GM12873 (cell line): ENCODE measurements around the gene TMEM30A.

Experiments
- TF ChIP-seq, protein P1 (sequence below): IDR thresholded peaks from 2 replicates; pipeline ENCODE4 v1.5.1; 2012; ENCODE audit warnings: low read depth, mild to moderate bottlenecking, moderate library complexity, low read length, control low read depth; ENCODE audit not compliant: insufficient read depth; ENCODE audit errors: missing control alignments

Gene TMEM30A

DNA sequence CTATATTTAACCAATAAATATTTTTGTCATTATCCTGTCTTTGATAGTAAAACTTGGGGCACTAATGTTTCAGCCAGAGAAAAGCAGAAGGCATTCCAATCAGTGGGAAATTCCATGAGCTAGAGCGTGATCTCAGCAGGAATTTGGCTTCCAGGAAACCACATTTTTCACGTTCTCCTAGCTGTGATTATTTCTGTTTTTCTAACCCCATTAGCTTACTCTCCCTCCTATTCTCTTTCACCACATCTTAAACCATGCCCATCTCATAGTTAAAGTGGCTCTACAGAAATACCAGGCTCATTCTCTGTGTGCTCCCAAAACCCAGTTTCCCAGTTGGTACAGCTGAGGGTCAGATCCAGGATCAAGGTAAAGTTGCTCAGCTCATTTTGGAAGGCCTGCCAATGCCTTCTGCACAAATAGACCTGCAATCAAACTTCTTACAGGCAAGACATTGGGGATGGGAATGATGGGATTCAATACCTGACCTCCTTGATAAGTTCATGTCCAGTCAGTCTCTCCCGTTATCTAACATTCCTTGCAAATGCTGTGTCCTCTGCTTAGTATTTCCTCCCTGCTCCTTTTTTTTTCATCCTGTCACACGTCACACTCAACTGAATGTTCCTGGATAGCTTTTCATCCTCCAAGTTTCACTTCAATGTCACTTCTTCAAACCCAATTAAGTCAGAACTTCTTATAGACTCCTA, 33.1 kb upstream of the TMEM30A start:
- TF ChIP-seq, protein P1, sequence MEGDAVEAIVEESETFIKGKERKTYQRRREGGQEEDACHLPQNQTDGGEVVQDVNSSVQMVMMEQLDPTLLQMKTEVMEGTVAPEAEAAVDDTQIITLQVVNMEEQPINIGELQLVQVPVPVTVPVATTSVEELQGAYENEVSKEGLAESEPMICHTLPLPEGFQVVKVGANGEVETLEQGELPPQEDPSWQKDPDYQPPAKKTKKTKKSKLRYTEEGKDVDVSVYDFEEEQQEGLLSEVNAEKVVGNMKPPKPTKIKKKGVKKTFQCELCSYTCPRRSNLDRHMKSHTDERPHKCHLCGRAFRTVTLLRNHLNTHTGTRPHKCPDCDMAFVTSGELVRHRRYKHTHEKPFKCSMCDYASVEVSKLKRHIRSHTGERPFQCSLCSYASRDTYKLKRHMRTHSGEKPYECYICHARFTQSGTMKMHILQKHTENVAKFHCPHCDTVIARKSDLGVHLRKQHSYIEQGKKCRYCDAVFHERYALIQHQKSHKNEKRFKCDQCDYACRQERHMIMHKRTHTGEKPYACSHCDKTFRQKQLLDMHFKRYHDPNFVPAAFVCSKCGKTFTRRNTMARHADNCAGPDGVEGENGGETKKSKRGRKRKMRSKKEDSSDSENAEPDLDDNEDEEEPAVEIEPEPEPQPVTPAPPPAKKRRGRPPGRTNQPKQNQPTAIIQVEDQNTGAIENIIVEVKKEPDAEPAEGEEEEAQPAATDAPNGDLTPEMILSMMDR = no peak

- TF ChIP-seq, protein P1 = no peak
Measured at GRCh38 chr6:75315978-75316377, 31.4 kb upstream of the TMEM30A start.

GRCh38 chr6:75308250-75308988, 23.8 kb upstream of the TMEM30A start:
- TF ChIP-seq, protein P1 = no peak

GRCh38 chr6:75307364-75308004, 22.9 kb upstream of the TMEM30A start:
- TF ChIP-seq, protein P1 = no peak

- TF ChIP-seq, protein P1 = no peak
Measured at GRCh38 chr6:75306064-75306463, 21.5 kb upstream of the TMEM30A start.

- TF ChIP-seq, protein P1 = no peak
Measured at GRCh38 chr6:75305573-75305972, 21.0 kb upstream of the TMEM30A start.

DNA sequence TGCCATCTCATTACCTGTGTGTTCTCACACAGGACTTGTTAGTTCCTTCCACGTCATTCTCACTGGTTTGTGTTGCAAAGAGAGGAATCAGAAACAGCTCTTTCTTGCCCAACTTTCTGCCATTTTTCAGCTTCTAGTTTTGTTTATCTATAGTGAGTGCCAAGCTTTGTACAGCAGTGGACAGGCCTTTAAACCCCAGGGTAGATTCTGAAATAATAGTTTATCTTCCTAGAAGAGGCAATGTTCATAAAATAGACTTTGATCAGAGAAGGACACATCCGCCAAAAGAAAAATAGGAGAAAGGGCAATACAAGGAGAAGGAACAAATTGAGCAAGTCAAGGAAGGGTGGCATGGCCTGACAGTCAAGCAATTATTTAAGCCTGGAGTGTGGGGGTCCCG, 17.7 kb upstream of the TMEM30A start:
- TF ChIP-seq, protein P1 = no peak
